ENCODE results near the gene SURF6. TPM values are rescaled to one million over a fixed set of nuclear protein-coding genes. Genes with fewer than 3 reads are reported as not detected.

SURF6 gene
- total and polyA plus RNA-seq, 8 donors, result 10.9 to 31.4 (median 25.7) TPM

DNA sequence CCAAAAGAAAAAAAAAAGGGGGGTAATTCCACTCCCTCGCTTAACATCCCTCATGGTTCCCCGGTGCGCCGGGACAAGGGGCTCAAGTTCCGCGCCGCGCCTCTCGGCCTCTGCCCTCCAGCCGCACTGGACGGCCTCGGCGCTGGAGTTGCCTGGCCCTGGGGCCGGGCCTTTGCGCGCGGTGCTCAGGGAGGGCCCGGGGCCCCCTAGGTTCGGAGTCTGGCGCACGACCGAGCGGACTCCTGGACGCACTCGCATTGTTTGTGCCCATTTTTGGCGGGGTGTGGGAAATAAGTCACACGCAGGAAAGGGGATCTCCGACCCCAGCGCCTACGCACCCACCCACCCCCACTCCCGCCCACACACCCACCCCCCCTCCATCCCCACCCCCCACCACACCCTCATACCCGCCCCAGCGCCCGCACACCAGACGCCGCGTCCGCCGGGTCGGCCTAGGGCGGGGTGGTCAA lies 11.6 kb upstream of the SURF6 start:
- DNase-seq, result peak in 2 of 4 donors; percentile 32 to 88

DNA sequence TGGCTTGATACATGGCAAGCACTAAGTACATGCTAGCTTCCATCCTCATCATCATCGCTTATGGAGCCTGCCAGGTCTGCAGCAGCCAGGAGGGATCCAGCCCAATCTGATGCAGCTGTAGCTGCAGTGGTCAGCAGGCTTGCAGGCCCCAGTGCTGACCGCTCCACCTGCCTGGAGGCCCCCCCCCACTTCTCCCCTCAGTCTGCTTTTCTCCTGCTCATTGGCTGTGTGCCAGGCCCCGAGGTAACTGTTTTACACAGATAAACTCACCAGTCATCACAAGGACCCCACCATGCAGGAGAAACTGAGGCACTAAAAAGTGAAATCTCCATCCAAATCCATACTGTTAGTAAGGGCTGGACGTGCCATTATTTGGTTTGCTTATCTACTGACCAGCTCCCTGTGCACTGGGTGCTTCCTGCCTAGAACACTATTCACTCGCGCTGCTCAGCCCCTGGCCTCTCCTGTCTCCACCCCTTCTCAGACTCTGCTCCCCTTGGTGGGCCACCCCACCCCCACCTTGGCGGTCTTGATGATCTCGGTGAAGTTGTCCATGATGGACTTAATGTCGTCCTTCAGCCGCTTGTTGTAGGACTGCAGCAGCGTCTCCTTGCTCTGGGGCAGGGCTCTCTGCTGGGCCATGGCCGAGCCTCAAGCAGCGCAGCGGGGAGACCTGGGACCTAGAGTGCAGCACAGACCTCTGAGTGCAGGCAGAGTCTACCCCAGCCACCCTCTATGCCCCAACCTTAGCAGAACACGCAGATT lies 10.2 kb upstream of the SURF6 start:
- ATAC-seq, result no peak
- intact Hi-C loops (cut with DNase I), result no loop called here
- TF ChIP-seq, protein P1, sequence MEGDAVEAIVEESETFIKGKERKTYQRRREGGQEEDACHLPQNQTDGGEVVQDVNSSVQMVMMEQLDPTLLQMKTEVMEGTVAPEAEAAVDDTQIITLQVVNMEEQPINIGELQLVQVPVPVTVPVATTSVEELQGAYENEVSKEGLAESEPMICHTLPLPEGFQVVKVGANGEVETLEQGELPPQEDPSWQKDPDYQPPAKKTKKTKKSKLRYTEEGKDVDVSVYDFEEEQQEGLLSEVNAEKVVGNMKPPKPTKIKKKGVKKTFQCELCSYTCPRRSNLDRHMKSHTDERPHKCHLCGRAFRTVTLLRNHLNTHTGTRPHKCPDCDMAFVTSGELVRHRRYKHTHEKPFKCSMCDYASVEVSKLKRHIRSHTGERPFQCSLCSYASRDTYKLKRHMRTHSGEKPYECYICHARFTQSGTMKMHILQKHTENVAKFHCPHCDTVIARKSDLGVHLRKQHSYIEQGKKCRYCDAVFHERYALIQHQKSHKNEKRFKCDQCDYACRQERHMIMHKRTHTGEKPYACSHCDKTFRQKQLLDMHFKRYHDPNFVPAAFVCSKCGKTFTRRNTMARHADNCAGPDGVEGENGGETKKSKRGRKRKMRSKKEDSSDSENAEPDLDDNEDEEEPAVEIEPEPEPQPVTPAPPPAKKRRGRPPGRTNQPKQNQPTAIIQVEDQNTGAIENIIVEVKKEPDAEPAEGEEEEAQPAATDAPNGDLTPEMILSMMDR (IDR thresholded peaks at IDR 0.05), result no peak
- peaks cover 9 to 49% of the 10 kb centered on the region in 2 donors for H3K4me1 ChIP-seq
- H3K9me3 ChIP-seq, result no peaks in the 10 kb centered on the region
- peak overlapping the region in 1 of 2 donors; percentile 93 for H3K4me3 ChIP-seq
- peaks cover 0 to 73% of the 10 kb centered on the region in 2 donors for H3K36me3 ChIP-seq
- H3K27me3 ChIP-seq, result no peaks in the 10 kb centered on the region
- DNase-seq, result peak in 1 of 4 donors; percentile 42
- H3K27ac ChIP-seq, result peak overlapping the region in 1 of 2 donors; percentile 84

More for the DNA sequence above, 11.6 kb upstream of the SURF6 start:
- Histone ChIP-seq H3K36me3 (peaks cover 0 to 73% of the 10 kb centered on the region in 2 donors), H3K4me1 (peaks cover 9 to 36% of the 10 kb centered on the region in 2 donors), H3K27me3 (no peaks in the 10 kb centered on the region), H3K9me3 (no peaks in the 10 kb centered on the region), H3K27ac (peak overlapping the region; percentile 84 to 94), H3K4me3 (peak overlapping the region; percentile 75 to 93)
- intact Hi-C loops (cut with DNase I), result no loop called here
- TF ChIP-seq, protein P1 (IDR thresholded peaks at IDR 0.05), result no peak
- ATAC-seq, result peak; percentile 71

DNA sequence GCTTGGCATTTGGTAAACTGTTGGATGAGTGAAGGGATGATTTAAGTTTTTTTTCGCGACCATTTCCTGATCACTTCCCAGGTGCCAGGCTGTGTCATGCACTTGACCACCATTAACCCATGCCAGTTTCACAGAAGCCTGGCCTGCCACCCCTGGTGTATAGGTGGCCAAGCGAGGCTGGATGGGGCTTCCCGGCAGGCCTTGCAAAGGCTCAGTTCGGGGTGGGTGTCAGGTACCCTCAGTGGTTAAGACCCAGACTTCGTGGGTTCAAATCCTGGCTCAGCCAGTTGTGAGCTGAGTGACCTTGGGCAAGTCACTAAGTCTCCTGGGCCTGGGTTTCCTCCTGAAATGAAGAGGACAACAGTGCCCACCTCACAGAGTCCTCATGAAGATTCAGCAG lies 9.6 kb upstream of the SURF6 start:
- Histone ChIP-seq H3K36me3 (peaks cover 0 to 73% of the 10 kb centered on the region in 2 donors), H3K27me3 (no peaks in the 10 kb centered on the region), H3K4me3 (no peak overlapping the region), H3K9me3 (no peaks in the 10 kb centered on the region), H3K27ac (no peak overlapping the region), H3K4me1 (peaks cover 9 to 55% of the 10 kb centered on the region in 2 donors)
- TF ChIP-seq, protein P1 (IDR thresholded peaks at IDR 0.05), result no peak
- intact Hi-C loops (cut with DNase I), result no loop called here
- DNase-seq, result peak in 1 of 4 donors; percentile 25
- no peak for ATAC-seq

DNA sequence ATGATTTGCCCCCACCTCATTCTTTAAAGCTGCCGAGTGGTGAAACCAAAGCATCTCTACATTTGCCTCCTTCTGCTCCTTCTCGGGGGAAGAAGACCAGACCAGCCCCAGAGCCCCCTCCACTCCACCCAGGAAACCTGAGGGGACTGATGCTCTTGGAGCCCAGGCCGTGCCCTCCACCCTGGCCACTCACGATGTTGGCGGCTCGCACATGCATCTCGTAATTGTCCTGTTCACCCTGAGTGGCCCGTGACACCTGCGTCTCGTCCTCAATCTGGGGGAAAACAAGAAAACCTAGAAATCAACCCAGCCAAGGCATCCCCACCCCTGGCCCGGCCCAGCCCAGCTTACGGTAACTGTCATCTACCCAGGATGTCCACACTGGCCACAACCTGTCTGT lies 9.0 kb upstream of the SURF6 start:
- ATAC-seq (no peak), DNase-seq (peak in 1 of 4 donors; percentile 44)
- intact Hi-C loops (cut with DNase I), result no loop called here
- H3K27me3 ChIP-seq, result no peaks in the 10 kb centered on the region
- H3K4me1 ChIP-seq, result peaks cover 9 to 61% of the 10 kb centered on the region in 2 donors
- no peak overlapping the region for H3K4me3 ChIP-seq
- no peaks in the 10 kb centered on the region for H3K9me3 ChIP-seq
- no peak overlapping the region for H3K27ac ChIP-seq
- TF ChIP-seq, protein P1 (IDR thresholded peaks at IDR 0.05), result no peak
- peaks cover 0 to 73% of the 10 kb centered on the region in 2 donors for H3K36me3 ChIP-seq

DNA sequence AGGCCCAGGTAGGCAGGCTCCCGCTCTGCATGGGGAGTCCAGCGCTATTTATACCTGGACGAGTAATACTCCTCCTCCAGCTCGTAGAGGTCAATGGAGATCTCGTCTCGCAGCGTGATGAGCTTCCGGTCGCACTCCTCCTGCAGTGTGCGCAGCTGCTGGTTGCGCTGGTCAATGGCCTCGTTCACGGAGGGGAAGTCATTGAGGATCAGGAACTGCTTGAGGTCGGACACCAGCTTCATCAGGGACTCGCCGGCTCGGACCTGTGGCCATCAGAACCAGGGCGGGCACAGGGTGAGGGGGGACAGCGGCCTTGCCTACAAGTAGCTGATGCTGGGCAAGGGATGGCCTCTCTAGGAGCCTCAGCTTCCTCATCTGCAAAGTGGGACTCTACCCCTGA lies 8.1 kb upstream of the SURF6 start:
- Histone ChIP-seq H3K27me3 (no peaks in the 10 kb centered on the region), H3K9me3 (no peaks in the 10 kb centered on the region), H3K4me3 (no peak overlapping the region), H3K36me3 (peaks cover 0 to 73% of the 10 kb centered on the region in 2 donors), H3K27ac (no peak overlapping the region), H3K4me1 (peaks cover 5 to 61% of the 10 kb centered on the region in 2 donors)
- TF ChIP-seq, protein P1 (IDR thresholded peaks at IDR 0.05), result no peak
- intact Hi-C loops (cut with DNase I), result no loop called here
- peak in 1 of 4 donors; percentile 54 for DNase-seq
- no peak for ATAC-seq
